Dermis blood vessel endothelial cell (primary cell): ENCODE results near the gene RFPL1. TPM values are rescaled to one million over a fixed set of nuclear protein-coding genes. Genes with fewer than 3 reads are reported as not detected.
"Not testable (repeated sequence)": the region's sequence is repeated elsewhere in the genome, so short reads cannot be mapped to it uniquely, and the experiment has no call there.

Source experiments
- DNase-seq: peaks from one replicate; pipeline ENCODE4 v3.0.0; 2010
- total RNA-seq: library from RNA; depleted of rRNA; stranded (reverse); fragments of >200 nt; gene quantifications from 2 replicates; pipeline ENCODE4 v1.2.3, GENCODE V29; 2014

Gene RFPL1
- not detected in 2 replicates for total RNA-seq

GRCh38 chr22:29438283-29438682 lies at the start of gene RFPL1:
Gene RFPL1, plus strand, starts transcription at chr22:29438583.
- not testable (repeated sequence) for DNase-seq

DNA sequence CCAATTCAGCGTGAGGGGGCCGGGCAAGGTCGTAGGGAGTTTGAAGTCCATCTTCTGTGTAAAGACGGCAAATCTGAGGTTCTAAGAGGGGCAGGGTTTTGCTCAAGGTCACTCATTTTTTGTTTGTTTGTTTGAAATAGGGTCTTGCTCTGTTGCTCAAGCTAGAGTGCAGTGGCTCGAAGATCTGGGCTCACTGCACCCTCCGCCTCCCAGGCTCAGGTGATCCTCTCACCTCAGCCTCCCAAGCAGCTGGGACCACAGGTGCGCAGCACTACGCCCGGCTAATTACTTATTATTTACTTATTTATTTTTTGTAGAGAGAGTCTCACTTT lies 49.7 kb upstream of the RFPL1 start:
- no peak for DNase-seq

GRCh38 chr22:29390270-29390669 lies 48.1 kb upstream of the RFPL1 start:
- DNase-seq, result no peak

GRCh38 chr22:29391546-29391945 lies 46.8 kb upstream of the RFPL1 start:
- no peak for DNase-seq

DNA sequence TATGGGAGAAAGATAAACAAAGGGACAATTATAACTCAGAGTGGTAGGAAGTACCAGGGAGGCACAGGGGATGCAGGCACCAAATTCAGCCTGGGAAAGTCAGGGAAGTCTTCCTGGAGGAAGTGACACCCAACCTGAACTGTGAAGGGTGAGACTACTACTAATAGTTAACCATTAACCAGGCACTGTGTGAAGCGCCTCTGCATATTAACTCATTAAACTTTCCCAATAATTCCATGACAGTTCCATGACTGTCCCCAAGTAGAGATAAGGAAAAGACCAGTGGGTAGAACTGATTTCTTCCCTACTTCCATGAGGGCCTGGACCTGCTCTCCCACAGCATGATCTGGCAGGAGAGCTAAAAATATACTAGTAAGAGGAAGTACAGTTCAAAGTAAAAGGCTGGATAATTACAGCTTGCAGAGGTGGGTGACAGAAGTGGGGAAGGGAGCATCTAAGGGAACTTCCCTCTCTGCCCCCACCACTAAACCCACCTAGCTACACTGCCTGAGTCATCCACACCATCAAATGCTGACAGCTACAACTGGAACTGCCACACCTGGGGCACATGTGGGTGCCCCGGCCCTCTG lies 45.3 kb upstream of the RFPL1 start:
- DNase-seq, result no peak

- DNase-seq, result peak; percentile 87
These were observed 43.3 kb upstream of the RFPL1 start for GRCh38 chr22:29394931-29395581.

DNA sequence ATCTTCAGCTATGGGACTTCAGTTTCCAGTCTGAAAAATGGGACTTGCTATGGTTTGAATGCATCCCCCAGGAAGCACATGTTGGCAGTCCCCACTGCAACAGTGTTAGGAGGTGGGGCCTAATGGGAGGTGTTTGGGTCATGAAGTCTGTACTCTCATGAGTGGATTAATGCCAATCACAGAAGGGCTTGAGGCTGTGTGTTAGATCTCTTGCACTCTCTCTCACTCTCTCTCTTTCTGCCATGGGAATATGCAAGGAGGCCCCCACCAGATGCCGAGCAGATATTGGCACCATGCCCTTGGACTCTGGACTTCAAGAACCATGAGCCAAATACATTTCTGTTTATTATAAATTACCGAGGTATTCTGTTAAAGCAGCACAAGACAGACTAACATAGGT lies 42.3 kb upstream of the RFPL1 start:
- DNase-seq, result no peak

DNA sequence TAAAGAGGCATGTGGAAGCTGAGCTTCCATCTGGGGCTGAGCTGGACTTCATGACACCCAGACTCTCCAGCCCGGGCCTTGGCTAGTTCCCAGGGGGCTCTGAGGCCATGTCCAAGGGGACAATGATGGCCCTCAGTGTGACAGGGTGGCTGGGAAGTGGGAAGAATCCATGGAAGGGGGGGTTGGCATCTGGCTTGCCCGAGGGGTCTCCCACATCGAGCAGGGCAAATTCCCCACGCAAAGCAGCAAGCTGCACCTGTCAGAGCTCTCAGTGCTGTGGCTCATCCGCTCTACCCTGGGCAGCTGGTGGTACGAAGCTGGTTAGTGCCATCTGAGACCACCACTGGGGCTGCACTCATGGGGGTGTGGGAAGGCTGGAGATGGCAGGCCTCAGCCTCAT lies 40.6 kb upstream of the RFPL1 start:
- DNase-seq, result no peak

- DNase-seq, result no peak
These were observed 37.8 kb upstream of the RFPL1 start for GRCh38 chr22:29400576-29400975.

GRCh38 chr22:29401538-29401937 lies 36.8 kb upstream of the RFPL1 start:
- DNase-seq, result not testable (repeated sequence)

GRCh38 chr22:29408940-29409339 lies 29.4 kb upstream of the RFPL1 start:
- DNase-seq, result no peak

DNA sequence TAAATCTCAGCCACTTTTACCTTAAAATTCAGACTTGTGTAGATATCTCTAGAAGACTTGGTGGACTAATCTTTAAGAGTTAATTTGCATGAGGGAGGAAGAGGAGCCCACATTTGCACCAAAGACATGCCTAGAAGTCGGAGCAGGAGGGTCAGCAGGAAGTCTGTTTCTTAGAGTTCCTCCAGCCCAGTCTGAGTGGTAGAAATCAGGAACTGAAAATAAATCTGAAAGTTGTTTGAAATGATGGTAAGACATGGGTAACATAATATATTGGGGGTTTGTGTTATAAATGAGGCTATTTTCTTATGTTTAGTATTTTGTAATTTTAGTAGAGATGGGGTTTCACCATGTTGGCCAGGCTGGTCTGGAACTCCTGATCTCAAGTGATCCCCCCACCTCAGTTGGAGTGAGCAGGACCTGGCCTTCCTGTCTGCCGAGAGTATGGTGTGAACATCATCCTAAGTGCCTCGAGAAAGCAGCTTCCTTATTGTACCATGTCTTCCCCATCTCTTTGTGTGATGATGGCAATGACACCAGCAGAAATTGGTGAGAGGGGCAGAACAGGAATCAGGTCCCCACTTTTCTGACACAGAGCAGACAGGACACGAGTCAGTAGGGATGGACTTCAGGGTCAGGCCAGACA lies 26.7 kb upstream of the RFPL1 start:
- not testable (repeated sequence) for DNase-seq

GRCh38 chr22:29412772-29413171 lies 25.6 kb upstream of the RFPL1 start:
- peak; percentile 21 for DNase-seq

- not testable (repeated sequence) for DNase-seq
These were observed 23.3 kb upstream of the RFPL1 start for GRCh38 chr22:29414951-29415591.

DNA sequence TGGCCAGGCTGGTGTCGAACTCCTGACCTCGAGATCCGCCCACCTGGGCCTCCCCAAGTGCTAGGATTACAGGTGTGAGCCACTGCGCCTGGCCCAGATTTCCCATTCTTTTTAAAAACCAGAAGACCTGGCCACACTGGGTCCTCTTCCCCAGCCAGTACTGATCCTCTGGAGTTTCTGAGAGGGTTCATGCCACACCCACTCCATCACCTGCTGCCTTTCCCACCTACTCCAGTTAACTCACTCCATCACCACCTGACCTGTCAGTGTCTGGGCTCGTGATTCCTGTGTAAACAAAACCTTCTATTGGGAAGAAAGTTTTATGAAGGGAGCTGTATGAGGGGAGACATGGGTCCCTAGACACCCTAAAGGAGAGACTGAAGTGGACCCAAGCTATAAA lies 19.7 kb upstream of the RFPL1 start:
- DNase-seq, result not testable (repeated sequence)

DNA sequence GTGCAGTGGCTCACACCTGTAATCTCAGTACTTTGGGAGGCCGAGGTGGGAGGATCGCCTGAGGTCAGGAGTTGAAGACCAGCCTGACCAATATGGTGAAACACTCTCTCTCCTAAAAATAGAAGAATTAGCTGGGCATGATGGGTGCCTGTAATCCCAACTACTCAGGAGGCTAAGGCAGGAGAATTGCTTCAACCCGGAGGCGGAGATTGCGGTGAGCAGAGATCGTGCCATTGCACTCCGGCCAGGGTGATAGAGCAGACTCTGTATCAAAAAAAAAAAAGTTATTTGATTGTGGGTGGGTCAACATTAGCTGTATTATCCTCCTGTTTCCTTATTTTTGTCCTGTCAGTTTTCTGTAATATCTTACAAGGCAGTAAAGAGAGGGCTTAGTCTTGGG lies 11.9 kb upstream of the RFPL1 start:
- DNase-seq, result no peak

DNA sequence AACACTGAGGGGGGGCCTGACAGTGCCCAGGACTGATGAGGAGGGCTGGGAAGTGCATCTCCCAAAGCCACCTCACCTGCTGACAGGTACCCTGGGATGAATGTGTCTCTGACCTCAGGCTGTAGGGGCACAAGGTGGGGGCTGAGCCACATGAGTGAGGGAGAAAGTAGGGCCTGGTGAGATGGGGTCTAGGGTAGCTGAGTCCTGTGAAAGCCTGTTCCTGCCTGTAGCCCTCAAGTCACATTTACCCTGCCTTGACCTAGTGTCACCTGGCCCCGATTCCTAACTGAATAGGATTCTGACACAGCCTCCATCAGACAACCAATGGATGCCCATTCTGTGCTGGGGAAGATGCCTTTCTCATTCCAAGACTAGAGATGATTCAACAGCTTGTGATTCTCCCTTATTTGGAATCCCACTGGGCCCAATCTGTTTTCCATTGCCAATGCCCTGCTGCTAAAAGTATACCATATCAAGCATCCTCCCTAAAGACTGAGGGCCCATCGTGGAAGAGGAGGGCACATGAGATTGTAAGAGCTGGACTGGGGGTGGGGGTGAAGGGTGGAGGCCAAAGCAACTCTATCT lies 11.1 kb upstream of the RFPL1 start:
- DNase-seq, result no peak

GRCh38 chr22:29431986-29432385 lies 6.4 kb upstream of the RFPL1 start:
- DNase-seq, result no peak

- no peak for DNase-seq
These were observed 4.5 kb upstream of the RFPL1 start for GRCh38 chr22:29433856-29434255.

- no peak for DNase-seq
These were observed 4.1 kb upstream of the RFPL1 start for GRCh38 chr22:29434288-29434687.

DNA sequence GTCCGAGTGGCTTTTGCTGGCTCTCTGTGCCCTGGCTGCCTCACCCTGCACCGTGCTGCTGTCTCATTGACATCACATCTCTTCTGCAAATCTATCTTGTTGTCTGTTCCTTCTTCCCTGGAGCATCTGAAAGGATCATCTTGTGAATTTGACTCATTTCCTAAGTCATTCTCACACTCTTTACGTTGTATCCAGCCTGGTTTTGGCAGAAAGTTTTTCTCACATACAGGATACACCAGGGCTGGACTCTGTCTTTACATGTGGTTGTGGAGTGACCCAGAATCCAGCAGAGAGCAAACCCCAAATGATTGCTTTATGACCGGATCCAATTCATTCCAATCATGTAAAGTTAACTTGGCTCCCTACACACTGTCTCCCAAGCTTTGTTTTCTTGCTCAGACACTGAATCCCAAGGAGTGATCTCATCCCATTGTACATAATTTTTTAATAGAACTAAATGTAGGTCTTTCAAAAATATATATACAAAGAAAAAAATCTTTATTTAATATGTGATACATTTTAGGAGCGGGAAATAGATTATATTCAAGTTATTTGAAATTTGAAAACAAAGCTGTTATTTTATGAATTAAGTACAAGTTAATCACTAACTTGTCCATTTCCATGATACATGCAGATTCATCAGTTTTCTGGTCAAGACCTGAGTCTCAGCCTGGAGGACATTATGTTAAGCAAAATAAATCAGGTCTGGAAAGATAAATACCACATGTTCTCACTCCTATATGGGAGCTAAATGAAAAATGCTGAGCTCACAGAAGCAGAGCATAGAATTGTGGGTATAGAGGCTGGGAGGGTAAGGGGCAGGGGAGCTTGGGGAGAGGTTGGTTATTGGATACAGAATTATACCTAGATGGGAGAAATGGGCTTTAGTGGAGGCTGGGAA lies 2.9 kb upstream of the RFPL1 start:
- DNase-seq, result no peak

DNA sequence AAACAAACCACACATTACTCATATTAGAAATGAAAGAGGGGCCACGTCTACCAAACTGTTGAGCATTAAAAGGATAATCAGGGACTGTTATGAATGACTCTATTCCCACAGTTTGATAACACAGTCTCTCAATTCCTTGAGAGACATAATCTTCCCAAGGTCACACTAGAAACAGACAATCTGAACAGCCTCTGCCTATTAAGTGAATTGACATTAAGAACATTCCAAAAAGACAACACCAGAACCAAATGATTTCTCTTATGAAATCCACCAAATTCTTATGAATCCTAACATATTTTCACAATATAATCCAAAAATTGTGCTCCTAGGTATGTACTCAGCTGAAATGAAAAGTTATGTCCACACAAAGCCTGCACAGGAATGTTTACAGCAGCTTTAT lies 4.6 kb downstream of the RFPL1 start:
- no peak for DNase-seq
